ENCODE data around the gene PELI2.

DNA sequence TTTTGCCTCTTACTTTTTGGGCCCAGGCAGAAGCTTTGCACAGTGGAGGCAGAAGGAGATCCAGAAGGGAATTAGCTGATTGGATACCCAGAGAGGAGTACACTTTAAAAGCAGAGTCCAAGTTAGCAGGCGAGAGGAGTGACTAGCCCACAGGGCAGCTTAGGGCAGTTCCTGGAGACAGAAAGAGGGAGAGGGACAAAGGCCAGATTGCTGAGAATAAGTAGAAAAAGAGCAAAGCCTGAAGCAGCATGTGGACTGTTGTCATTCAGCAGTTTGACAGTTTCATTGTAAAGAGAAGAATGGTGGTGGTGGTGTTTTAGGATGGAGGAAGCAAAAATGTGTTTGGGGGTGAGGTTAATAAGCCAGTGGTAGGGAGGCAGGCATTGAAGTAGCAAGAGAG lies 95.1 kb downstream of the PELI2 start:
- TF ChIP-seq, protein P1, sequence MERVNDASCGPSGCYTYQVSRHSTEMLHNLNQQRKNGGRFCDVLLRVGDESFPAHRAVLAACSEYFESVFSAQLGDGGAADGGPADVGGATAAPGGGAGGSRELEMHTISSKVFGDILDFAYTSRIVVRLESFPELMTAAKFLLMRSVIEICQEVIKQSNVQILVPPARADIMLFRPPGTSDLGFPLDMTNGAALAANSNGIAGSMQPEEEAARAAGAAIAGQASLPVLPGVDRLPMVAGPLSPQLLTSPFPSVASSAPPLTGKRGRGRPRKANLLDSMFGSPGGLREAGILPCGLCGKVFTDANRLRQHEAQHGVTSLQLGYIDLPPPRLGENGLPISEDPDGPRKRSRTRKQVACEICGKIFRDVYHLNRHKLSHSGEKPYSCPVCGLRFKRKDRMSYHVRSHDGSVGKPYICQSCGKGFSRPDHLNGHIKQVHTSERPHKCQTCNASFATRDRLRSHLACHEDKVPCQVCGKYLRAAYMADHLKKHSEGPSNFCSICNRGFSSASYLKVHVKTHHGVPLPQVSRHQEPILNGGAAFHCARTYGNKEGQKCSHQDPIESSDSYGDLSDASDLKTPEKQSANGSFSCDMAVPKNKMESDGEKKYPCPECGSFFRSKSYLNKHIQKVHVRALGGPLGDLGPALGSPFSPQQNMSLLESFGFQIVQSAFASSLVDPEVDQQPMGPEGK (CRISPR knock-in tag; IDR thresholded peaks at IDR 0.05; ENCODE audit: borderline replicate concordance), result no peak
- TF ChIP-seq TOX (CRISPR knock-in tag; IDR thresholded peaks at IDR 0.05; ENCODE audit: borderline replicate concordance) (no peak), BACH2 (CRISPR knock-in tag; IDR thresholded peaks at IDR 0.05; ENCODE audit: borderline replicate concordance) (no peak)

All from SK-N-SH treated with all-trans-retinoic acid at 6 μM for 48 hours (cell line).